ENCODE results near the gene DIRAS2.
"Not testable (repeated sequence)": the region's sequence is repeated elsewhere in the genome, so short reads cannot be mapped to it uniquely, and the experiment has no call there.

DIRAS2 gene, protein sequence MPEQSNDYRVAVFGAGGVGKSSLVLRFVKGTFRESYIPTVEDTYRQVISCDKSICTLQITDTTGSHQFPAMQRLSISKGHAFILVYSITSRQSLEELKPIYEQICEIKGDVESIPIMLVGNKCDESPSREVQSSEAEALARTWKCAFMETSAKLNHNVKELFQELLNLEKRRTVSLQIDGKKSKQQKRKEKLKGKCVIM

DNA sequence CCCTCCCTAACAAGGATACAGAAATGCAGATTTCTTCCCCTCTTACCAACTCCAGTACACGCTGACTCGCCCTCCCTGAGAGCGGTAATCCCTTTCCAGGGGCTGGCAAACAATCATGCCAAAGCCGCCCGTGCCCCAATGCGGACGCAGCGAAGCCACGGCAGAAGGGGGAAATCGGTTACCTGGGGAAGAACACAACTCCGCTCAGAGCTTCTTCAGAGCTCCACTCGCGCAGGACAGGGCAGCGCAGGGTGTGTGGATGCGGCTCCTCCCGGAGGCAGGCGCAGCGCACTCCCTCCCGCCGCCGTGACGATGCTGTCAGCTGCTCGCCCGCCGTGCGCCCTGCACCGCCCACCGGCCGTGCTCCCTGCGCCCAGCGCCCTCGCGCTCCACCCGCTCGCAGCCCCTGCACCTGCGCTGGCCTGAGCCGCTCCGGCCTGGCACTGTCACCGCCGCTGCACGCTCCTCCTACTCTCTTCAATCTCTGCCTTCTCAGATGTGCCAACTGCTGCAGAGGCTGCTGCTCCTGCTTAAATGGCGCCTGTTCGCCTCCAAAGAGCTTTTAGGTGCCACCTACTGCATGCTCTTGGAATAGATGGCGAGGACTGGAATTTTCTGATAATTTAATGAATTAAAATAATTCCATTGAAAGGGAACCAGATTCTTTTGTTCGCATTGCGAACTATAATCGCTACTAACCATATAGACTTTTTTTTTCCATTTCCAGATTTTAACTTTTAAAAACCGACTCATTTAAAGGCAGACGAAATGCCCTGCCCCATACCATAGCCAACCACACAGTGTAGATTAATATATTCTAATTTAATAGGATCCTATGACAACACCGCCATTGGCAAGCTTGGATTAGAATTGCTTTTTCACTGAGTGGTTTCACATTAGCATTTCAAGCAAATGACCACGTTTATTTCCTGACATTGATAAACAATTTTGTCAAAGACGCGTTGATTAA, at the start of gene DIRAS2:
Gene DIRAS2 (minus strand): TSS at position 255 of the 970 bp plus-strand sequence. CDS start 28,997 bp downstream, outside the sequence.
- DNase-seq, result peak; percentile 30

DNA sequence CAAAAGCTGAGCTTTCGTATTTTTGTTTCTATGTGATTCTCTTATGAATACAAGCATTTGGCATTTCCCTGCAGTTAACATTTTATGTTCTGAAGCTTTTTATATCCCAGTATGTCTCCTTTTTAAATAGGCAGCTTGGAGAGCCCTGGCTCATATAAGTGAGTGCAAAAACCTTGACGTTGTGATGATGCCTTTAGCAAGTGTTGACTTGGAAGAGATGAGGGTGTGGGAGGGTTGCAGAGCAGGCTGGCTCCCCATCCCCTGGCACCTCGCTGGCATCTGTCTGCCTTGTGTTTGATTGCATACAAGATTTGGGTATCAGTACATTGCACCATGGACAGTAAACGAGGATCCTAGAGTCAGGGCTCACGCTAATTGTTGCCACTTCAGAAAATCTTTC, 42.1 kb upstream of the DIRAS2 start:
- DNase-seq, result no peak

DNA sequence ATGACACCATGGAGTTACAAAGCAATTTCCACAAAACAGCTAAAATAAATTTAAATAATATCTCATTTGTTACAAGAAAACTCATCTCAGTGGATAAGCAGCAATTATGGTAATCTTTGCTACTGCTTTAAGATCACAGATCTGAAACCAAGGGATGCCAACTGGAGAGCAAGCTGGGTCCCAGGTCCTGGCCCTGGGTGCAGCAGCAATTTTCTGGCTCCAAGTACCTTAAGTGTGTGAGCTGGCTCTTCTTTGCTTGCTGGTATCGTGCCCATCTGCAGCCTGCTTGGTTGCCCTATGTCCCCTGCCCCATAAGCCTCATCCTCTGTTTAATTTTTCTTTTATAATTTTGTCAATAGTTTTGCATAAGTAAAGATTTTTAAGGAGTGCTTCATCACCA, 41.5 kb upstream of the DIRAS2 start:
- DNase-seq, result no peak

DNA sequence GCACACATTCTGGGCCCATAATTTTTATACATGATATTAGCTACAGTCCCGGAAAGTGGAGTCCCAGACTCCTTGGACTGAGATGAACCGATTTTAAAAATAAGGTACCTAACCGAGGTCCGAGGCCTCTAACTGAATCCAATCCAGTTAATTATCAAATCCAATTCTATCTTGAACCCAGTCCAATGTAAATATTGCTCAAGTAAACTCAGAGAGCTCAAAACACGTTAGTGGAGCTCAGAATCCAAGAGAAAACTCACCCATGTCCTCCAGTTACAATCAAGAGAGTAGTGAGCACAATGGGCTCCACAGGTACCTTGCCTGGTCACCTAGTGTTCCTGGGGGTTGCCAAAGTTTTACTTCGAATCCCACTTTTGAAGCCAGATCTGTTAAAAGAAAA, 37.9 kb upstream of the DIRAS2 start:
- no peak for DNase-seq

DNA sequence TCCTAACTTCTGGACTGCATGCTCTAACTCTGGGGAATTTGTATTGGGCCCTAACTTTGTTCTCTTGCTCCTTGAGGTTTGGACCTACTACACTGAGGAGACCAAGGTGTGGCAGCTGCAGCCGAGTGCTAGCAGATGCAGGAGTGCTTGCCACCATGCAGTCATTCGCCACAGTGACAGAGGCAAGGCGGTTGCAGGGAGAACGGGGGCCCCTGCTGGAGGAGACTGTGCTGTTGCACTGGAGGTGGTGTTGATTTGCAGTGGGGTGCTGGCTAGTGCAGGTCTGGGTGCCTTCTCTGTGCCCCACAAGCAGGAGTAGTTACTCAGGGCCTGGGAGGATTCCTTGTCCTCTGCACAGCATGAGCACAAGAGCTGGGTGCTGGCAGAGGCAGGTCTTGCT, 22.4 kb upstream of the DIRAS2 start:
- no peak for DNase-seq

DNA sequence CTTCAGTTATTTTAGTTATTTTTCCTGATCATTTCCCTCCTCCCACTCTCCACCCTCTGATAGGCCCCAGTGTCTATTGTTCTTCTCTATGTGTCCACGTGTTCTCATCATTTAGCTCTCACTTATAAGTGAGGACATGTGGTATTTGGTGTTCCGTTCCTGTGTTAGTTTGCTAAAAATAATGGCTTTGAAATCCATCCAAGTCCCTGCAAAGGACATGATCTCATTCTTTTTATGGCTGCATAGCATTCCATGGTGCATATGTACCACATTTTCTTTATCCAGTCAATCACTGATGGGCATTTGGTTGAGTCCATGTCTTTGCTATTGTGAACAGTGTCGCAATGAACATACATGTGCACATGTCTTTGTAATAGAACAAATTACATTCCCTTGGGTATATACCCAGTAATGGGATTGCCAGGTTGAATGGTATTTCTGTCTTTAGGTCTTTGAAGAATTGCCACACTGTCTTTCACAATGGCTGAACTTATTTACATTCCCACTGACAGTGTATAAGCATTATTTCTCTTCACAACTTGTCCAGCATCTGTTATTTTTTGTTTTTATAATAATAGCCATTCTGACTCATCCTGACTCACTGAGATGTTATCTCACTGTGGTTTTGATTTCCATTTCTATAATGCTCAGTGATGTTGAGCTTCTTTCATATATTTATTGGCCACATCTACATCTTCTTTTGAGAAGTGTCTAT, 17.2 kb upstream of the DIRAS2 start:
- no peak for DNase-seq

DNA sequence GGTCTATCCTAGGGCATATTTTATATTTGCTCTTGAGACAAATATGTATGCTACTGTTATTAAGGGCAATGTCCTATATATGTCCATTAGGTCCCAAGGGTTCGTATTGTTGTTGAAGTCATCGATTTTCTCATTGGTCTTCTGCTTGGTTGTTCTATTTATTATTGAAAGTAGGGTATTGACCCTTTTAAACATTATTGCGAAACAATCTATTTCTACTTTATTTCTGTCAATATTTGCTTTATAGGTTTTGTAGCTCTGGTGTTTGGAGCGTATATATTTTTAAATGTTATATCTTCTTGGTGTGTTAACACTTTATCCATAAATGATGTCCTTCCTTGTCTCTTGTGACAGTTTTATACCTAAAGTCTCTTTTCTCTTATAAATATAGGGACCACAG, 16.2 kb upstream of the DIRAS2 start:
- no peak for DNase-seq

DNA sequence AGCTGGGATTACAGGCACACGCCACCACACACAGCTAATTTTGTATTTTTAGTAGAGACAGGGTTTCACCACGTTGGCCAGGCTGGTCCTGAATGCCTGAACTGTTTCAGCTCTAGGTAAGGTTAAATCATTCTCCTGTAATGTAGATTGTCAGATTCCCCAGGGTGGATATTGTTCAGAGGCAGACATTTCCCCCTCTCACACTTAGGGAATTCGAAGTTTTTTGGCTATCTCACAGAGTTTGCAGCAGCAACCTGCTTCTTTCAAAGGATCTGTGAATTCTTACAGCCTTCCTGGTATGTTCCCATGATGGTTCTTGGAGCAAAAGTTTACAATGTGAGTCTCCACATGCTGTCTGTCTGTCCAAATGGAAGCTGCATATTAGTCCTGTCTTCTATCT, 15.6 kb upstream of the DIRAS2 start:
- DNase-seq, result no peak

DNA sequence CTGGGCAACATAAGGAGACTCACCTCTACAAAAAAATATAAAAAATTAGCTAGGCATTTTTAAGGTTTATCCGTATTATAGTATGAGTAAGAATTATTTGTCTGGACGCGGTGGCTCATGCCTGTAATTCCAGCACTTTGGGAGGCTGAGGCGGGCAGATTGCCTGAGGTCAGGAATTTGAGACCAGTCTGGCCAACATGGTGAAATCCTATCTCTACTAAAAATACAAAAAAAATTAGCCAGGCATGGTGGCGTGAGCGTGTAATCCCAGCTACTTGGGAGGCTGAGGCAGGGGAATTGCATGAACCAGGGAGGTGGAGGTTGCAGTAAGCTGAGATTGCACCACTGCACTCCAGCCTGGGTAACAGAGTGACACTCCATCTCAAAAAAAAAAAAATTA, 14.3 kb upstream of the DIRAS2 start:
- not testable (repeated sequence) for DNase-seq

DNA sequence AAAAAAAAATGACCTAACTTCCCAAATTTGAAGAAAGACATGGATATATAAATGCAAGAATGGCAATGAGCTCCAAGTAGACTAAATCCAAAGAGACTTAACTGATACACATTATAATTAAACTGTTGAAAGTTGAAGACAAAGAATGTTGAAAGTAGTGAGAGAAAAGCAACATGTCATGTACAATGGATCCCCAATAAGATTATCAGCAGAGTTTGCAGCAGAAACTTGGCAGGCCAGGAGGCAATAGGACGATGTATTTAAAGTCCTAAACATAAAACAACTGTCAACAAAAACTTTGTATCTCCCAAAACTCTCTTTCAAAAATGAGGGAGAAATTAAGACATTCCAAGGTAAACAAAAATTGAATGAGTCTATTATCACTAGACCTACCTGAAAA, 8.6 kb upstream of the DIRAS2 start:
- DNase-seq, result no peak

DNA sequence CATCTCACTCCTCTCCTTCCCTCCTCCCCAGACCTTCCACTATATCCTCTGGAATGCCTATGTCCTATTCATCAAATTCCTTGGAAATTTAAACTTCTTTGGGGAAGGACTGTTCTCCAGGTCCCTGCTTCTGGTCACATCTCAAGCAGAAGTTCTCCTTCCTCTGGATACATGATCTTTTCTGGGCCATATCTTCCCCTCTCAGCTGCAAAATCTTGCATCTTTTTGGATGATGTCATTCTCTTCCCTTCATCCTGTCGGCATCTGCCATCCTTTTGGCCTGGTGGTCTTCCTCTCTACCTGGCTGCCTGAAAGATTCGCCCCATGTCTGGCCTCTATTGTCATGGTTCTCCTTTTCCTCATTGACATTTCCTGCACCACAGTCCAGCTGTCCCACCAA, 5.2 kb upstream of the DIRAS2 start:
- DNase-seq, result no peak

DNA sequence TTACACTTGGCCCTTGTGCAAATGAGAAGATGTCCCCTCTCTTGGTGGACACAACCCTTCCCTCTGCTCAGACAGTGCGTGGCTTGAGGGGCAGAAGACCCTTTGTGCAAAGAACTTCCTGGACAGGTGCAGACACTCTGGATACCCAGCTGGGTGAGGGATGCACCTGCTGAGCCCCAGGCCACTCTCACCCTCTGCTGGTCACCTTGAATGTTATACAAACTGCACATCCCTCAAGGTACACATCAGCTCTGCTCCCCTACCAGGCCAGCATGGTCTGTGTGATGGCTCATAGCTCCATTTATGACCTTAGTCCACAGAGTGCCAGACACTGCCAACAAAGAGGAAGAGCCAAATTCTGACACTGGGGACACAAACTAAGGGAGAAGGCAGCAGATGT, 3.1 kb upstream of the DIRAS2 start:
- no peak for DNase-seq

DNA sequence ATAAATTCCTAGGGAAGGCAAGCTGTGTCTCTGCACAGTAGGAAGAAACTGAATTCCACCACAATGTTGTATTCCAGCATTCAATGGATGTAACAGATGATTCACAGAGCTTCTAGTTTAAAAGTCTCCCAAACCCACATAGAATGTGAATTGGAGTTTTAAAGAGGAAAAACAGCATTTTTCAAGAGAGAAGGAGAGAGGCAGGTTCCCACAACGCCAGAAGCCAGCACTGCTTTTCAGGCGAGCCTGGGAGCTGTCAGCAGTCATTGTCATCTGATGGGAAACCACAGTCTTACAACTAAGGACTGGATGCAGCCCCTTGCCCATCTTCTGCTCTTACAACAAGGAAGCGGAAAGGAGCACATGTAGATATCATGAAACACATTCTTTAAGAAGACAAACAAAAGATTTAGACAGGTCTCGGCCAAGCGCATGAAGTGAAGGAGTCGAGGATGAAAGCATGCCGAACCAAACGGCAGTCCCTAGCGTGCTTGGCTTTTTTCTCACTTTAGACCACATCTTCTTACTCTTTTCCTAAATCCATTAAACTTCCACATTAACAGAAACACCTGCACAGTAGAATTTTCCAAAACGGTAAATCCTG, 638 bp downstream of the DIRAS2 start:
- DNase-seq, result no peak

DNA sequence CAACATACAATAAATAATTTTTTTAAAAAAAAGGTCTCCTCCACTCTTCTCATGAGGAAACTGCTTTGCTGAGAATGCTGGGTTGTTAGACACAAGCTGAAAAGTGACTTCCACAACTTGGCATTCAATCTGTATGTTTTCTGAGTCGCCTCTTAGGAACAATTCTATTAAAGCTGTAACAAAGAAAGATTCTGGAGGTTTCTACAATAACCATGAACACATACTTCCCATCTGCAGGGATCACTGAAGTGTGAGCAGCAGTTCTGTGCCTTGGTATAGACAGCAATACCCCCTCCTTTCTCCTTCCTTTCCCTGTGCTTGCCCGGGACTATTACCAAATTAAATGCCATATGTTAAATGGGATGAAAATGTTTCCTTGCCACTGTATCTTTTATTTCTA, 1.5 kb downstream of the DIRAS2 start:
- DNase-seq, result no peak

DNA sequence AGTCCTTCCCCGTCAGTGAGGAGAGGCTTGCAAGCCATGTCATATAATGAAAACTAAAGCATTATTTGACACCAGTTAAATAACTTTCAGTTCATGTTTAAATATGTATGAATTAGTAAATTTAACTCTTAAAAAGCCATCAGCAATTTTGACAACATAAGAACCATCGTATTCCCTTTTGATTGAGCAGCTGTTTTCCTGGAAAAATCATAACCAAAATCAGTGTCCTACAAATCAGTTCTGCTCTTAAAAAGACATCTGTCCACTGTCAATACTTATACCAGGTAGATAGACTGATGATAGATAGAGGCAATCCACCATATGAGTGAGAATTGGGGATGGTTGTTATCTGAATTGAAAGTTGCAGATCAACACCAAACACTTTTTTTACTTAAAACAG, 2.3 kb downstream of the DIRAS2 start:
- no peak for DNase-seq

DNA sequence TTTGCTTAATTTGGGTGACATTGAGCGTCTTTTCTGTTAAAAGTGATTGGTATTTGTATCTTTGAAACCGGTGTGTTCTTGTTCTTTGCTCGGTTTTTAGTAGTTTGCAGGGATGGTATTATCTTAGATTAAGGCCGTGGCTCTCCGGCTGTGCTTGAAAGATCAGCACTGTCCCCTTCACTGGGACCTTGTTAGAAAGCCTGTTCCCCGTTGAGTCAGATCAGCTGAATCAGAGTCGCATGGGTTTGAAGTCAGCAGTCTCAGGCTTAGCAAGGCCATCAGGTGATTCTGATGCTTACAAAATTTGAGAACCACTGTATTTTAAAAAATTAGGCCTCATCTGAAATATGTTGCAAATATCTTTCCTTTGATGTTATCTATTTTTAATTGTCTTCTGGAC, 5.0 kb downstream of the DIRAS2 start:
- no peak for DNase-seq

DNA sequence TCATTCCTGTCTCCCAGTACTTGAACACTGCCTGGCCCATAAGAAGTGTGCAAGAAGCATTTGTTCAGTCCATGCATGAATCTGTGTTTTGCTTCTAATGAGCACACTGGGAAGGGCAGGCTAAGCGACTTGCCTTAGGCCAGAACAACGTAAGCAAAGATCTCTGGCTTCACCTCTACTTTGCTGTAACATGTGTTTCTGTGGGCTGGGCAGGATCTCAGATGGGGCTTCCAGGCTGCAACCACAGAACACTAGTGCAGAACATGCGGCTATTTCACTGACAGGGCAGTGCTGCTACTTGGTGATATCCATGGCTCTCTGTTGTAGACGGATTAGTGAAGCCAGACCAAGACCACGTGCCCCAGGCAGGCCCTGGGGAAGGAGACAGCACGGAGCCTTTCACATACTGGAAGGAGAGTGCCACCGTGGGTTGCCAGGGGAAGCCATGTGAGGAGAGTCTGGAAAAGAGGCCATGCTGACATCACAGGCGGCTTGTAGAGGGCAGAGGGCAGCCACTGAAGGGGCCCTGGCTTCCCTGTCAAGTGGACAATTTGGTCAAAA, 9.9 kb downstream of the DIRAS2 start:
- no peak for DNase-seq

DNA sequence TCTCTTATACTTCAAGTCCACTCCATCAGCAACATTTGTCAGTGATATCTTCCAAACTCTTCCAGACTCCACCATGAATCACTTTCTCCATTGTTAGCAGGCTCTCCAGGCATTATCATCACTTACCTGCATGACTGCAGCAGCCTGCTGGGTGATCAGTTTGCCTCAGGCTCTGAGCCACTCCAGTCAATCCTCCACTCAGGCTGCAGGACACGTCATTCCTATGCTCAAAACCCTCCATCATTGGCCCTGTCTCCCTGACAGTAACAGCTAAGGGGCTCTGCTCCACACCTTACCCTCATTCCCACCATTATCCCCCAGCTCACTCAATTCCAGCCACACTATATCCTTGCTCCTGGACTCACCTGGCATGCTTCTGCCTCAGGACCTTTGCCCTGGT, 10.7 kb downstream of the DIRAS2 start:
- DNase-seq, result no peak

DNA sequence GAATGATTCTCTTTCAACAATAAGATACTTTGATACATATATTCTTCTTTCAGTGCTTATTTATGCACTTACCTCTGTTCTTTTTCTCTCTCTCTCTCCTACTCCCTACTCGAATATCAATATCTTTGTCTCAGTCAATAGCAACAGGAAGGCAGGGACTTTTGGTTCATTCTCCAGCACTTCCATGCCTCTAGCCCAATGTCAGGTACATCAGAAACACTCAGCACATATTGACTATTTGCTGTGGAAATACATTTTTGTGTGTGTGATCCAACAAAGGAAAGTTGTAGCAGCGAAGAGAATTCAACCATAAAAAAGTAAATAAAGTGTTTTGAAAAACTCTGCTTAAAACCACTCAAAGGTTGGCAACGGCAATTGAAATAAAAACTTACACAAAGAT, 12.6 kb downstream of the DIRAS2 start:
- no peak for DNase-seq

DNA sequence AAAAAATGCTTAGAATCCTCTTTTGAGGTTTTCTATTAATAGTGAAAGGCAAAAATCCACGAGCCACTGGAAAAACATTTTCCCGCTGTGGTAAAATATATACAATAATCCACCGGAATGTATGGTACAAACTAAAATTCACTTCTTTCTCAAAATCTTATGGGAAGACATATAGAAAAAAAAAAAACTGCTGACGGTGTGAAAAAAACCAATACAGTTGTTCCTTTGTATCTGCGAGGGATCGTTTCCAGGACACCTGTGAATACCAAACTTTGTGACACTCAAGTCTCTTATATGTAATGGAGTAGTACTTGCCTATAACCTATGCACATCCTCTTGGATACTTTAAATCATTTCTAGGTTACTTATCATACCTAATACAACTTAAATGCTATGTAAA, 13.3 kb downstream of the DIRAS2 start:
- no peak for DNase-seq

DNA sequence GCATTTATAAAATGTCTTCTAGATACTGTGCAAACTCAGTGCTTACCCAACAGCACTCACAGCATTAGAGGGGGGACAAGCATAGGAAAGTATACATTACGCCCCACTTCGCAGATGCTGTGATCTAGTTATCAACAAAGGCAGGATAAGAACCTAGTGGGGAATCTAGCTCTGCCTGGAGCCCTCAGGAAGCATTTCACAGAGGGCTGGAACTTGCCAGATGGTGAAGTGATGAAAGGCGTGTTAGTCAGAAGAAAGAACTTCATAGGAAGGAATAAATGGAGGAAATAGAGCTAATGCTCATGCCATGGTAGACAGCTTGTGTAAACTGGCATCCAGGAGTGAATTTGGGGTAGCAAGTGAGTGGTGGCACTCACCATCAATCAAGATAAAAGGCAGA, 25.8 kb downstream of the DIRAS2 start:
- no peak for DNase-seq

DNA sequence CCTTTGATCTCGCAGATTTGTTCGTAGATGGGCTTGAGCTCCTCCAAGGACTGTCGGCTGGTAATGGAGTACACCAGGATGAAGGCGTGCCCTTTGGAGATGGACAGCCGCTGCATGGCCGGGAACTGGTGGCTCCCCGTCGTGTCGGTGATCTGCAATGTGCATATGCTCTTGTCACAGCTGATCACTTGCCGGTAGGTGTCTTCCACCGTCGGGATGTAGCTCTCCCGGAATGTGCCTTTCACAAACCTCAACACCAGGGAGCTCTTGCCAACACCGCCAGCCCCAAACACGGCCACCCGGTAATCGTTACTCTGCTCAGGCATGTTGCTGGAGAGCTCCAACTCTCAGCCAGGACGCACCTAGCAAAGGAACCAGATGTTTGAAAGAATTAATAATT, 29.1 kb downstream of the DIRAS2 start:
- no peak for DNase-seq

DNA sequence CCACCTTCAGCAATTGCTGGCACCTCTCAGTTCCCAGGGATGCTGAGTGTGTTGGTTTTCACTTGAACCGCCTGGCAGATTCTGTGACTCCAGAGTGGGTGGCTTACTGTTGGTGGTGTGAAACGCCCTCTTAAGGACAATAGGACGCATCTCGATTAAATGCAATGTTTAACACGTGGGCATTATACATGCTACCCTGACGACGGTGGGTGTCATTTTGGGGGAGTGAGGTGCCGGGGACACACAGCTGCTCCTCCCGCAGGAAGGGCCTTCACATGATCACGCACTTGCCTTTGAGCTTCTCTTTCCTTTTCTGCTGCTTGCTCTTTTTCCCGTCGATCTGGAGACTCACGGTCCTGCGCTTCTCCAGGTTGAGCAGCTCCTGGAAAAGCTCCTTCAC, 29.7 kb downstream of the DIRAS2 start:
- DNase-seq, result no peak

Measured in activated CD4-positive, alpha-beta T cell treated with anti-CD3 and anti-CD28 coated beads, Interleukin-2, Interleukin-6, amounts not matched to agents 100 ng/mL and 50 ng/mL, durations not matched to agents 16 hours and 8 hours (primary cell).